Mucosa of stomach (tissue), 1 donor: ENCODE results near the gene MAGI1.

Source experiments
- H3K27me3 ChIP-seq: one replicate; pipeline ENCODE4 v1.7.0; 2013; ENCODE audit warnings: mild to moderate bottlenecking, low read length; ENCODE audit not compliant: control insufficient read depth, insufficient read depth
- H3K36me3 ChIP-seq: one replicate; pipeline ENCODE4 v1.7.0; 2013; ENCODE audit warnings: low read length; ENCODE audit not compliant: control insufficient read depth, insufficient read depth
- H3K4me1 ChIP-seq: one replicate; pipeline ENCODE4 v1.7.0; 2013; ENCODE audit warnings: mild to moderate bottlenecking, low read length; ENCODE audit not compliant: control insufficient read depth, insufficient read depth
- H3K4me3 ChIP-seq: one replicate; pipeline ENCODE4 v1.7.0; 2013; ENCODE audit warnings: low read length
- H3K9ac ChIP-seq: one replicate; pipeline ENCODE4 v1.7.0; 2013; ENCODE audit warnings: mild to moderate bottlenecking, low read length, moderate library complexity
- H3K9me3 ChIP-seq: one replicate; pipeline ENCODE4 v1.7.0; 2013; ENCODE audit warnings: mild to moderate bottlenecking, low read length, moderate library complexity; ENCODE audit not compliant: control insufficient read depth
- donor health status: Pancreatic carcinoma.

MAGI1 gene

GRCh38 chr3:66021731-66022131 lies 17.0 kb downstream of the MAGI1 start:
- no peaks in the 10 kb centered on the region for H3K9me3 ChIP-seq
- H3K4me3 ChIP-seq = peak overlapping the region; percentile 11
- H3K27me3 ChIP-seq = no peaks in the 10 kb centered on the region
- H3K36me3 ChIP-seq = no peaks in the 10 kb centered on the region
- H3K4me1 ChIP-seq = peaks cover 44% of the 10 kb centered on the region
- peak overlapping the region; percentile 35 for H3K9ac ChIP-seq

GRCh38 chr3:66019896-66020295 lies 18.8 kb downstream of the MAGI1 start:
- no peaks in the 10 kb centered on the region for H3K36me3 ChIP-seq
- no peaks in the 10 kb centered on the region for H3K9me3 ChIP-seq
- no peak overlapping the region for H3K9ac ChIP-seq
- no peaks in the 10 kb centered on the region for H3K27me3 ChIP-seq
- H3K4me3 ChIP-seq = no peak overlapping the region
- H3K4me1 ChIP-seq = peaks cover 44% of the 10 kb centered on the region

GRCh38 chr3:66018057-66019033 lies 20.4 kb downstream of the MAGI1 start:
- H3K27me3 ChIP-seq = no peaks in the 10 kb centered on the region
- no peaks in the 10 kb centered on the region for H3K36me3 ChIP-seq
- no peaks in the 10 kb centered on the region for H3K9me3 ChIP-seq
- H3K4me1 ChIP-seq = peaks cover 40% of the 10 kb centered on the region
- no peak overlapping the region for H3K9ac ChIP-seq
- H3K4me3 ChIP-seq = no peak overlapping the region

GRCh38 chr3:66017591-66017990 lies 21.1 kb downstream of the MAGI1 start:
- no peaks in the 10 kb centered on the region for H3K9me3 ChIP-seq
- no peak overlapping the region for H3K9ac ChIP-seq
- no peak overlapping the region for H3K4me3 ChIP-seq
- no peaks in the 10 kb centered on the region for H3K36me3 ChIP-seq
- H3K4me1 ChIP-seq = peaks cover 37% of the 10 kb centered on the region
- H3K27me3 ChIP-seq = no peaks in the 10 kb centered on the region

GRCh38 chr3:66017084-66017483 lies 21.6 kb downstream of the MAGI1 start:
- no peaks in the 10 kb centered on the region for H3K27me3 ChIP-seq
- H3K9me3 ChIP-seq = no peaks in the 10 kb centered on the region
- no peak overlapping the region for H3K9ac ChIP-seq
- peaks cover 34% of the 10 kb centered on the region for H3K4me1 ChIP-seq
- no peak overlapping the region for H3K4me3 ChIP-seq
- no peaks in the 10 kb centered on the region for H3K36me3 ChIP-seq

- Histone ChIP-seq H3K36me3 (no peaks in the 10 kb centered on the region), H3K9me3 (no peaks in the 10 kb centered on the region), H3K4me1 (peaks cover 28% of the 10 kb centered on the region), H3K9ac (no peak overlapping the region), H3K27me3 (no peaks in the 10 kb centered on the region), H3K4me3 (no peak overlapping the region)
Measured at GRCh38 chr3:66015841-66016240, 22.9 kb downstream of the MAGI1 start.

- H3K36me3 ChIP-seq = no peaks in the 10 kb centered on the region
- no peak overlapping the region for H3K9ac ChIP-seq
- H3K9me3 ChIP-seq = no peaks in the 10 kb centered on the region
- H3K4me1 ChIP-seq = peaks cover 23% of the 10 kb centered on the region
- H3K27me3 ChIP-seq = no peaks in the 10 kb centered on the region
- no peak overlapping the region for H3K4me3 ChIP-seq
Measured at GRCh38 chr3:66014651-66015050, 24.1 kb downstream of the MAGI1 start.

- H3K27me3 ChIP-seq = no peaks in the 10 kb centered on the region
- no peak overlapping the region for H3K9ac ChIP-seq
- H3K9me3 ChIP-seq = no peaks in the 10 kb centered on the region
- no peak overlapping the region for H3K4me3 ChIP-seq
- no peaks in the 10 kb centered on the region for H3K36me3 ChIP-seq
- H3K4me1 ChIP-seq = peaks cover 17% of the 10 kb centered on the region
Measured at GRCh38 chr3:66014056-66014455, 24.7 kb downstream of the MAGI1 start.

- no peak overlapping the region for H3K4me3 ChIP-seq
- no peaks in the 10 kb centered on the region for H3K36me3 ChIP-seq
- H3K4me1 ChIP-seq = peaks cover 14% of the 10 kb centered on the region
- H3K9ac ChIP-seq = no peak overlapping the region
- H3K9me3 ChIP-seq = no peaks in the 10 kb centered on the region
- H3K27me3 ChIP-seq = no peaks in the 10 kb centered on the region
Measured at GRCh38 chr3:66012711-66013110, 26.0 kb downstream of the MAGI1 start.

GRCh38 chr3:66010739-66011655 lies 27.7 kb downstream of the MAGI1 start:
- H3K9ac ChIP-seq = peak overlapping the region; percentile 19
- H3K4me3 ChIP-seq = no peak overlapping the region

GRCh38 chr3:66010348-66010738 lies 28.4 kb downstream of the MAGI1 start:
- Histone ChIP-seq H3K36me3 (no peaks in the 10 kb centered on the region), H3K4me1 (peaks cover 14% of the 10 kb centered on the region), H3K9ac (no peak overlapping the region)

More at GRCh38 chr3:66010739-66011655, 27.7 kb downstream of the MAGI1 start:
- peaks cover 14% of the 10 kb centered on the region for H3K4me1 ChIP-seq
- no peaks in the 10 kb centered on the region for H3K9me3 ChIP-seq
- H3K27me3 ChIP-seq = no peaks in the 10 kb centered on the region
- no peaks in the 10 kb centered on the region for H3K36me3 ChIP-seq

GRCh38 chr3:66004244-66004643 lies 34.5 kb downstream of the MAGI1 start:
- H3K4me3 ChIP-seq = no peak overlapping the region
- peaks cover 11% of the 10 kb centered on the region for H3K4me1 ChIP-seq
- H3K27me3 ChIP-seq = no peaks in the 10 kb centered on the region
- H3K9ac ChIP-seq = no peak overlapping the region
- no peaks in the 10 kb centered on the region for H3K36me3 ChIP-seq
- no peaks in the 10 kb centered on the region for H3K9me3 ChIP-seq

More at GRCh38 chr3:66010348-66010738, 28.4 kb downstream of the MAGI1 start:
- Histone ChIP-seq H3K4me3 (no peak overlapping the region), H3K9me3 (no peaks in the 10 kb centered on the region), H3K27me3 (no peaks in the 10 kb centered on the region)
